Measurements from ENCODE around the gene RC3H2. TPM values are rescaled to one million over a fixed set of nuclear protein-coding genes. Genes with fewer than 3 reads are reported as not detected.

Gene RC3H2
- total RNA-seq, 4 donors from 2014 or later = 42.5 to 163 (median 54.7) TPM

DNA sequence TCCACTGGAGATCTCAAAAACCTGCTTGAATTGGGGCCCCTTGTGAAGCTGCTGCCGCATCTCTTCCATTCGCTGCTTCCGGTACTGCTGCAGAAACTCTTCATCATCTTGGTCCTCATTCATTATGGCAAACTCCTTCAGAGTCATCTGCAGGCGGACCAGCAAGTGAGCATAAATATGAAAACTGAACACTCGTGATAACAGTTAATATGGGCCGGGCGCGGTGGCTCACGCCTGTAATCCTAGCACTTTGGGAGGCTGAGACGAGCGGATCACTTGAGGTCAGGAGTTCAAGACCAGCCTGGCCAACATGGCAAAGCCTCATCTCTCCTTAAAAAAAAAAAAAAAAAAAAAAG is 84.7 kb downstream of the RC3H2 start:
- intact Hi-C loops (cut with DNase I; ENCODE audit: low total_unique reads) = no loop called here
- in situ Hi-C loops (cut with MboI; ENCODE audit: low pct_ligation_motif_present in 1 of 4, low pct_unique_long_range_greater_than_20kb in 1 of 4, low sequenced_read_pairs in 3 of 4) = loop anchor here (25.0 kb wide), 1 partner anchor 708 kb away; no protein-coding TSS in a partner anchor
- 95 to 100% methylated on average over 1 to 11 of the region's 11 CpGs for WGBS, 2 donors (ENCODE audit: low coverage in 1 of 2)
- H3K27me3 ChIP-seq = no peaks in the 10 kb centered on the region
- peaks cover 0 to 27% (median 6%) of the 10 kb centered on the region in 4 donors for H3K4me1 ChIP-seq
- TF ChIP-seq POLR2AphosphoS5 (IDR thresholded peaks at IDR 0.05) = no peak
- no peak for TF ChIP-seq POLR2A (IDR thresholded peaks at IDR 0.05)
- TF ChIP-seq EP300 (IDR thresholded peaks at IDR 0.05; ENCODE audit: low read depth) = no peak
- no peak for TF ChIP-seq CTCF (IDR thresholded peaks at IDR 0.05)
- peak overlapping the region in 1 of 4 donors; percentile 15 for H3K27ac ChIP-seq
- H3K9me3 ChIP-seq = no peaks in the 10 kb centered on the region
- H3K4me3 ChIP-seq = no peak overlapping the region
- peaks cover 0 to 12% (median 0%) of the 10 kb centered on the region in 4 donors for H3K36me3 ChIP-seq
- DNase-seq = no peak

DNA sequence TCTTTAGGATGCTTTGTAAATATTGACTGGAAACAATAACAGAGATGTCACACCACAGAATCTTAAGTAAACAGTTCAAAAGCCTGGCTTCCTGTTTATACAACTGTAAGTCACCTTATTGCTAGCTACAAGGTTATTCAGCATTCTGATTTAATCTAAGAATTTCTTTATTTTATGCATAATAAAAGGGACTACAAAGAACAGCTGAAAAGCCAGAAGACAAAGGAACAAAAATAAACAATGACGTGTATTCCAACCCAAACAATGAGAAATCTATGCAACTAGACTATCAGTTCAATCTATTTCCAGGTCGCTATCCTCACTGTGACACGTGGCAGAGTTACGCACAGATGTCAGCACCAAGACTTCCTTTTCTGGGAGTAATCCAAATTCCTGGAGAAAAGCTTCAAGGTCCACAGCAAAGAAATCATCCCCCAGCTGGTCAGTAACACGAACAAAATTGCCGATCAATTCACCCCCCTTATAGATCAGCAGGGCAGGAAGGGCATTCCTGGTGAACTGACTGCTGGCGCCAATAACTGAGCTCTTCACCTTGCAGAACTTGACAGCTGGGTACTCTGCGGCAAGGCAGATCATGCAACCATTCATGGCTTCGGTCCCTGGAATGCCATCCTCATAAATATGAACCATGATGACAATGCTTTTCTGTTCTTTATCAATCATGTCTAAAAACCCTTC is 85.2 kb downstream of the RC3H2 start:
- Histone ChIP-seq H3K4me3 (no peak overlapping the region), H3K27me3 (no peaks in the 10 kb centered on the region), H3K36me3 (peaks cover 0 to 8% (median 0%) of the 10 kb centered on the region in 4 donors), H3K27ac (peak overlapping the region in 3 of 4 donors; percentile 7 to 24 (median 14)), H3K9me3 (no peaks in the 10 kb centered on the region), H3K4me1 (peaks cover 0 to 29% (median 6%) of the 10 kb centered on the region in 4 donors)
- TF ChIP-seq POLR2AphosphoS5 (IDR thresholded peaks at IDR 0.05) = no peak
- no peak for TF ChIP-seq CTCF (IDR thresholded peaks at IDR 0.05)
- no peak for TF ChIP-seq POLR2A (IDR thresholded peaks at IDR 0.05)
- TF ChIP-seq EP300 (IDR thresholded peaks at IDR 0.05; ENCODE audit: low read depth) = no peak
- intact Hi-C loops (cut with DNase I; ENCODE audit: low total_unique reads) = no loop called here
- in situ Hi-C loops (cut with MboI; ENCODE audit: low pct_ligation_motif_present in 1 of 4, low pct_unique_long_range_greater_than_20kb in 1 of 4, low sequenced_read_pairs in 3 of 4) = loop anchor here (10.0 to 25.0 kb wide), 2 partner anchors 355 to 708 kb away; no protein-coding TSS in a partner anchor
- DNase-seq = no peak
- WGBS, 2 donors (ENCODE audit: low coverage in 1 of 2) = 68 to 83% methylated on average over 5 to 9 of the region's 9 CpGs

DNA sequence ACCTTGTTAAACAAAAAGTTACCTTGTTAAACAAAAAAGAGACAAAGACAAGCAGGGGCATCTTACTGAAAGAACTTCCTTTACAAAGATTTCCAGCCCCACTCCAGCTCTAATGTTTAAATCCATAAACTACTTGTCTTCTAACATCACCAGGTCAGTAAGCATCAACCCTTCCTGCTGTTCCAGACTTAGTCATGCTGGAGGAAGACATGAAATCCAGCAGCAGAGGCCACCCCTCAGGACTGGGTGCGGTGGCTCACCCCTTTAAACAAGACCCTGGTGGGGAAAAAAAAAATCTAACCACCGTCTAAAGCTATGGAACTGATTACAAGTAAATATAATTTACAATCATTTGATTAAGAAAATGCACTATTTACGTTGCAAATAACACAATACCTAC is 85.8 kb downstream of the RC3H2 start:
- in situ Hi-C loops (cut with MboI; ENCODE audit: low pct_ligation_motif_present in 1 of 4, low pct_unique_long_range_greater_than_20kb in 1 of 4, low sequenced_read_pairs in 3 of 4) = loop anchor here (10.0 to 25.0 kb wide), 2 partner anchors 355 to 707 kb away; no protein-coding TSS in a partner anchor
- H3K4me3 ChIP-seq = no peak overlapping the region
- no peaks in the 10 kb centered on the region for H3K9me3 ChIP-seq
- no peak for TF ChIP-seq POLR2A (IDR thresholded peaks at IDR 0.05)
- no peak for TF ChIP-seq POLR2AphosphoS5 (IDR thresholded peaks at IDR 0.05)
- no peak for TF ChIP-seq EP300 (IDR thresholded peaks at IDR 0.05; ENCODE audit: low read depth)
- no peak for TF ChIP-seq CTCF (IDR thresholded peaks at IDR 0.05)
- intact Hi-C loops (cut with DNase I; ENCODE audit: low total_unique reads) = no loop called here
- 54 to 57% methylated on average over 3 of the region's 3 CpGs for WGBS, 2 donors (ENCODE audit: low coverage in 1 of 2)
- H3K27me3 ChIP-seq = no peaks in the 10 kb centered on the region
- H3K36me3 ChIP-seq = peaks cover 0 to 8% (median 0%) of the 10 kb centered on the region in 4 donors
- H3K27ac ChIP-seq = peak overlapping the region in 3 of 4 donors; percentile 7 to 24 (median 14)
- no peak for DNase-seq
- peaks cover 0 to 29% (median 6%) of the 10 kb centered on the region in 4 donors for H3K4me1 ChIP-seq

DNA sequence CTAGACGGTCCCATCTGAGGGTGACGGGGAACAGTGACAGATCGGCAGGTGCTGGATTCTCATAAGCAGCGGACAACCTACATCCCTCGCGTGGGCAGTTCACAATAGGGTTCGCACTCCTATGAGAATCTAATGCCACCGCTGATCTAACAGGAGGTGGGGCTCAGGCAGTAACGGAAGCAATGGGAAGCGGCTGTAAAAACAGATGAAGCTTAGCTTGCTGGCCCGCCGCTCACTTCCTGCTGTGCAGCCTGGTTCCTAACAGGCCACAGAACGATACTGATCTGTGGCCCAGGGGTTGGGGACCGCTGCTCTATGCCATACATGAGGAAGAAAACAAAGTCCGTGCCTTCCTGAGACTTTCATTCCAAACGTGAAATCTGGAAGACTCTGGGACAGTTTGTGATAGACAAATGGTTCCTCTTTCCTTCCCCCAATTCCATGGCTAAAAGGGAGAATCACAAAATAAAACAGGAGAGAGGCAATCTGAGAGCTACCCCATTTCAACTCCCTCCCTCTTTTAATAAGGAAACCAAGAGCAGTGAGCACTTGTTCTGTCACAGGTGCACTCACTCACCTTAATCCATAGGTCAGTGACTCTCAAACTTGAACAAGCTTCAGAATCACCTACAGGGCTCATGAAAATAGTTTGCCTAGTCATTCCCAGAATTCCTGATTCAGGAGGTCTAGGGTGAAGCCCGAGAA is 88.8 kb downstream of the RC3H2 start:
- TF ChIP-seq EP300 (IDR thresholded peaks at IDR 0.05; ENCODE audit: low read depth) = no peak
- TF ChIP-seq CTCF (IDR thresholded peaks at IDR 0.05) = no peak
- TF ChIP-seq POLR2A (IDR thresholded peaks at IDR 0.05) = no peak
- no peak for TF ChIP-seq POLR2AphosphoS5 (IDR thresholded peaks at IDR 0.05)
- peaks cover 0 to 21% (median 3%) of the 10 kb centered on the region in 4 donors for H3K4me1 ChIP-seq
- peaks cover 0 to 8% (median 0%) of the 10 kb centered on the region in 4 donors for H3K36me3 ChIP-seq
- no peaks in the 10 kb centered on the region for H3K27me3 ChIP-seq
- intact Hi-C loops (cut with DNase I; ENCODE audit: low total_unique reads) = no loop called here
- H3K4me3 ChIP-seq = no peak overlapping the region
- DNase-seq = peak; percentile 18
- H3K9me3 ChIP-seq = no peaks in the 10 kb centered on the region
- in situ Hi-C loops (cut with MboI; ENCODE audit: low pct_ligation_motif_present in 1 of 4, low pct_unique_long_range_greater_than_20kb in 1 of 4, low sequenced_read_pairs in 3 of 4) = loop anchor here (10.0 to 25.0 kb wide), 2 partner anchors 352 to 704 kb away; no protein-coding TSS in a partner anchor
- WGBS, 2 donors (ENCODE audit: low coverage in 1 of 2) = 43 to 74% methylated on average over 5 to 17 of the region's 17 CpGs
- peak overlapping the region in 2 of 4 donors; percentile 5 to 21 for H3K27ac ChIP-seq

All from transverse colon (tissue), 4 donors.